IMR-90 (cell line): ENCODE results near the gene HIPK1. TPM values are rescaled to one million over a fixed set of nuclear protein-coding genes. Genes with fewer than 3 reads are reported as not detected.

Source experiments
- ATAC-seq: fragments of 200-7000 bp; cut with Tn5 transposase; 2 replicates; pipeline ENCODE4 v1.9.1; 2020; ENCODE audit warnings: low read depth, mild to moderate bottlenecking, moderate library complexity
- BruUV-seq: library from RNA; stranded (reverse); fragments of 400-500 nt; replicated peaks from 2 replicates; lab custom pipeline; 2021; lab: Mats Ljungman, UMichigan
- CTCF ChIA-PET: fragments of 300-600 bp; formaldehyde crosslinking; extraction: SDS; loops from one replicate; lab custom pipeline; 2021; ENCODE audit warnings: antibody characterized with exemption; lab: Yijun Ruan, JAX
- POLR2A ChIA-PET: fragments of 300-600 bp; sonication (Branson Sonifier 250); formaldehyde crosslinking; loops from one replicate; lab custom pipeline; 2022; ENCODE audit warnings: antibody characterized with exemption; ENCODE audit not compliant: unreplicated experiment; lab: Charles Lee
- DNase-seq: peaks from one replicate; pipeline ENCODE4 v3.0.0; 2013
- H2AFZ ChIP-seq: replicated peaks from 2 replicates; pipeline ENCODE3; 2013; ENCODE audit warnings: low read length, mild to moderate bottlenecking; ENCODE audit not compliant: poor library complexity
- H2AK5ac ChIP-seq: 2 replicates; pipeline ENCODE4 v1.6.1; 2013; ENCODE audit warnings: low read depth, low read length, inconsistent platforms
- H2AK9ac ChIP-seq: replicated peaks from 2 replicates; pipeline ENCODE3; 2013; ENCODE audit warnings: mild to moderate bottlenecking, low read depth, low read length, moderate library complexity; ENCODE audit not compliant: poor library complexity
- H2BK120ac ChIP-seq: 2 replicates; pipeline ENCODE4 v1.6.1; 2013; ENCODE audit warnings: low read depth, low read length, inconsistent platforms
- H2BK15ac ChIP-seq: 3 replicates; pipeline ENCODE4 v1.6.1; 2013; ENCODE audit warnings: low read depth, low read length, inconsistent platforms
- H2BK20ac ChIP-seq: 2 replicates; pipeline ENCODE4 v1.6.1; 2013; ENCODE audit warnings: low read depth, mild to moderate bottlenecking, inconsistent platforms, low read length, moderate library complexity
- H2BK5ac ChIP-seq: 2 replicates; pipeline ENCODE4 v1.6.1; 2013; ENCODE audit warnings: mild to moderate bottlenecking, low read depth, low read length, inconsistent platforms; ENCODE audit not compliant: poor library complexity, severe bottlenecking
- H3K14ac ChIP-seq: replicated peaks from 2 replicates; pipeline ENCODE4 v1.6.1; 2013; ENCODE audit warnings: low read depth, low read length, inconsistent platforms
- H3K18ac ChIP-seq: 2 replicates; pipeline ENCODE4 v1.6.1; 2013; ENCODE audit warnings: low read depth, low read length, control low read depth
- H3K23ac ChIP-seq: 2 replicates; pipeline ENCODE4 v1.6.1; 2013; ENCODE audit warnings: low read depth, low read length, inconsistent platforms
- H3K27ac ChIP-seq: 2 replicates; pipeline ENCODE4 v1.5.1; 2013; ENCODE audit warnings: mild to moderate bottlenecking, control low read depth, low read length; ENCODE audit not compliant: insufficient read depth
- H3K27me3 ChIP-seq: 2 replicates; pipeline ENCODE4 v1.6.1; 2013; ENCODE audit warnings: low read length; ENCODE audit not compliant: control insufficient read depth, insufficient read depth
- H3K36me3 ChIP-seq: 2 replicates; pipeline ENCODE4 v1.6.1; 2013; ENCODE audit warnings: low read length, mixed read lengths; ENCODE audit not compliant: control insufficient read depth, insufficient read depth
- H3K4ac ChIP-seq: 2 replicates; pipeline ENCODE4 v1.6.1; 2013; ENCODE audit warnings: low read depth, low read length, inconsistent platforms
- H3K4me1 ChIP-seq: 2 replicates; pipeline ENCODE4 v1.6.1; 2013; ENCODE audit warnings: low read length, mixed read lengths; ENCODE audit not compliant: control insufficient read depth, insufficient read depth
- H3K4me2 ChIP-seq: 2 replicates; pipeline ENCODE4 v1.6.1; 2013; ENCODE audit warnings: low read depth, mild to moderate bottlenecking, control low read depth, low read length, moderate library complexity
- H3K4me3 ChIP-seq: 2 replicates; pipeline ENCODE4 v1.5.1; 2013; ENCODE audit warnings: low read depth, mild to moderate bottlenecking, control low read depth, low read length, moderate library complexity; ENCODE audit not compliant: insufficient read depth
- H3K56ac ChIP-seq: 2 replicates; pipeline ENCODE4 v1.6.1; 2013; ENCODE audit warnings: low read length, inconsistent platforms; ENCODE audit not compliant: insufficient read depth; ENCODE audit errors: extremely low read depth
- H3K79me1 ChIP-seq, 2 experiments: 2 replicates each; pipeline ENCODE4 v1.6.1; 2013; ENCODE audit warnings: low read length in 2 of 2, inconsistent platforms in 1 of 2, low read depth in 1 of 2
- H3K9ac ChIP-seq: 2 replicates; pipeline ENCODE4 v1.6.1; 2013; ENCODE audit warnings: low read depth, low read length, control low read depth
- H3K9me1 ChIP-seq: 2 replicates; pipeline ENCODE4 v1.6.1; 2013; ENCODE audit warnings: low read length, inconsistent platforms; ENCODE audit not compliant: insufficient read depth
- H3K9me3 ChIP-seq: 2 replicates; pipeline ENCODE4 v1.6.1; 2013; ENCODE audit warnings: low read length; ENCODE audit not compliant: control insufficient read depth, insufficient read depth
- H4K20me1 ChIP-seq: 2 replicates; pipeline ENCODE4 v1.6.1; 2013; ENCODE audit warnings: low read length, inconsistent platforms; ENCODE audit not compliant: insufficient read depth
- H4K5ac ChIP-seq: 2 replicates; pipeline ENCODE4 v1.6.1; 2013; ENCODE audit warnings: mild to moderate bottlenecking, low read depth, low read length, control low read depth
- H4K8ac ChIP-seq, 2 experiments: 2 replicates each; pipeline ENCODE4 v1.6.1; 2013; ENCODE audit warnings: low read depth in 2 of 2, low read length in 2 of 2, control low read depth in 1 of 2, inconsistent platforms in 1 of 2
- H4K91ac ChIP-seq: 2 replicates; pipeline ENCODE4 v1.6.1; 2013; ENCODE audit warnings: low read depth, low read length, inconsistent platforms; ENCODE audit not compliant: insufficient read depth
- BHLHE40 ChIP-seq: fragments of 150-350 bp; IDR thresholded peaks from 2 replicates; pipeline ENCODE4 v1.6.1; 2016; ENCODE audit warnings: mild to moderate bottlenecking, low read depth, low read length
- CHD1 ChIP-seq: IDR thresholded peaks from 2 replicates; pipeline ENCODE4 v1.6.1; 2012; ENCODE audit warnings: low read depth, low read length, improper control_type of control experiment
- MAFK ChIP-seq: IDR thresholded peaks from 2 replicates; pipeline ENCODE4 v1.6.1; 2012; ENCODE audit warnings: low read depth, low read length, improper control_type of control experiment
- POLR2A ChIP-seq: IDR thresholded peaks from 2 replicates; pipeline ENCODE4 v1.6.1; 2012; ENCODE audit warnings: mild to moderate bottlenecking, low read depth, low read length
- RAD21 ChIP-seq: IDR thresholded peaks from 2 replicates; pipeline ENCODE4 v1.6.1; 2012; ENCODE audit warnings: low read length, improper control_type of control experiment
- RFX5 ChIP-seq: IDR thresholded peaks from 2 replicates; pipeline ENCODE4 v1.8.0; 2012; ENCODE audit warnings: low read depth, mild to moderate bottlenecking, low read length, moderate library complexity
- SMC3 ChIP-seq: fragments of 150-350 bp; IDR thresholded peaks from 2 replicates; pipeline ENCODE4 v1.6.1; 2016; ENCODE audit warnings: low read depth, mild to moderate bottlenecking, antibody characterized with exemption, low read length, moderate library complexity
- WGBS, 2 experiments: methylation state at CpG; one replicate each; pipeline versions ENCODE4 v1.1.5 to v1.1.7; 2013; ENCODE audit warnings: missing lambda C conversion rate in 2 of 2; ENCODE audit not compliant: insufficient read length in 1 of 2; ENCODE audit errors: extremely low coverage in 2 of 2; 5-methylcytosine and 5-hydroxymethylcytosine counted together
- dilution Hi-C: fragments of 300-500 bp; cut with HindIII; formaldehyde crosslinking; loops from one replicate; pipeline ENCODE4 v1.14.3; 2018; ENCODE audit warnings: low sequenced_read_pairs; ENCODE audit not compliant: unreplicated experiment
- in situ Hi-C: fragments of 300-500 bp; cut with MboI; formaldehyde crosslinking; loops from 3 replicates; pipeline ENCODE4 v1.14.3; 2019; ENCODE audit warnings: low sequenced_read_pairs, inconsistent platforms, mixed read lengths
- intact Hi-C: fragments of 100-400 bp; cut with micrococcal nuclease; formaldehyde crosslinking; loops from 2 replicates; pipeline ENCODE4 v1.10.0; 2022
- polyA plus RNA-seq, 3 experiments: library from polyadenylated mRNA; depleted of rRNA; stranded (reverse); fragments of >200 nt; gene quantifications; 2 replicates each; pipeline ENCODE4 v1.2.3, GENCODE V29; 2012; ENCODE audit warnings: low replicate concordance in 1 of 3
- total RNA-seq: library from RNA; depleted of rRNA; stranded (reverse); fragments of >200 nt; gene quantifications from 2 replicates; pipeline ENCODE4 v1.2.3, GENCODE V29; 2012
- TF ChIP-seq, protein P1 (sequence below): fragments of 150-350 bp; IDR thresholded peaks from 2 replicates; pipeline ENCODE4 v1.6.1; 2016; ENCODE audit warnings: low read depth, mild to moderate bottlenecking, low read length, moderate library complexity, borderline replicate concordance
- TF ChIP-seq, protein P2 (sequence below): conservative IDR thresholded peaks from 2 replicates; pipeline ENCODE4 v1.5.1; 2012; ENCODE audit warnings: mild to moderate bottlenecking, low read depth, low read length, improper control_type of control experiment
- TF ChIP-seq, protein P3 (sequence below): fragments of 150-350 bp; IDR thresholded peaks from 2 replicates; pipeline ENCODE4 v1.6.1; 2017; ENCODE audit warnings: mild to moderate bottlenecking, antibody characterized with exemption, low read length, low read depth

Gene HIPK1
- total and polyA plus RNA-seq, 2 of the 4 experiments (the other 2 are of a cell fraction) = 15.3 to 33.9 TPM

DNA sequence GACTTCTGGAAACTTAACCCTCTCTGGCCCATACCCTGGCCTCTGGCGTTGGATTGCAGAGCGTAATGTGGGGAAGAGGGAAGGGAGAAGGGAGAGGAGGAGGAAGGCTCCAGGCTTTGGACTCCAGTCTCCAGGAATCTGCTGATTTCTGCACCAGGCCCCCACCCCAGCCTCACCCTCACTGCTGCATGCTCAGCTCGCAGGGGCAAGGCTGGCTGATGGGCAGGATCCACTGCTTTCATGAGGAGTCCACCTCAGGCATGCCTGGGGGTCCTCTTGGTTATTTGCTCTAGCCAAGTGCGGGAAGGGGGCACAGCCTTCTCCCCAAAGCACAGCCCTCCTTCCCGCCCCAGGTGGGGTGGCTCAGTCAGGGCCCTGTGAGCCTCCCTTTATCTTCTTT lies 53.8 kb downstream of the HIPK1 start:
- peak overlapping the region; percentile 29 for H2AK9ac ChIP-seq
- peak overlapping the region; percentile 87 for H4K91ac ChIP-seq
- no peak for ATAC-seq
- H2BK120ac ChIP-seq = peak overlapping the region; percentile 50
- H4K20me1 ChIP-seq = no peaks in the 10 kb centered on the region
- no peak overlapping the region for H4K5ac ChIP-seq
- H3K9ac ChIP-seq = peak overlapping the region; percentile 15
- H3K4me1 ChIP-seq = peaks cover 19% of the 10 kb centered on the region
- H3K56ac ChIP-seq = no peak overlapping the region
- H3K36me3 ChIP-seq = peaks cover 2% of the 10 kb centered on the region; the same call in 1 of the 2 replicates
- TF ChIP-seq, protein P1, sequence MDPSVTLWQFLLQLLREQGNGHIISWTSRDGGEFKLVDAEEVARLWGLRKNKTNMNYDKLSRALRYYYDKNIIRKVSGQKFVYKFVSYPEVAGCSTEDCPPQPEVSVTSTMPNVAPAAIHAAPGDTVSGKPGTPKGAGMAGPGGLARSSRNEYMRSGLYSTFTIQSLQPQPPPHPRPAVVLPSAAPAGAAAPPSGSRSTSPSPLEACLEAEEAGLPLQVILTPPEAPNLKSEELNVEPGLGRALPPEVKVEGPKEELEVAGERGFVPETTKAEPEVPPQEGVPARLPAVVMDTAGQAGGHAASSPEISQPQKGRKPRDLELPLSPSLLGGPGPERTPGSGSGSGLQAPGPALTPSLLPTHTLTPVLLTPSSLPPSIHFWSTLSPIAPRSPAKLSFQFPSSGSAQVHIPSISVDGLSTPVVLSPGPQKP = no peak
- TF ChIP-seq BHLHE40 (no peak), CHD1 (no peak), RFX5 (no peak), POLR2A (no peak), RAD21 (no peak), SMC3 (no peak), MAFK (no peak)
- TF ChIP-seq, protein P2, sequence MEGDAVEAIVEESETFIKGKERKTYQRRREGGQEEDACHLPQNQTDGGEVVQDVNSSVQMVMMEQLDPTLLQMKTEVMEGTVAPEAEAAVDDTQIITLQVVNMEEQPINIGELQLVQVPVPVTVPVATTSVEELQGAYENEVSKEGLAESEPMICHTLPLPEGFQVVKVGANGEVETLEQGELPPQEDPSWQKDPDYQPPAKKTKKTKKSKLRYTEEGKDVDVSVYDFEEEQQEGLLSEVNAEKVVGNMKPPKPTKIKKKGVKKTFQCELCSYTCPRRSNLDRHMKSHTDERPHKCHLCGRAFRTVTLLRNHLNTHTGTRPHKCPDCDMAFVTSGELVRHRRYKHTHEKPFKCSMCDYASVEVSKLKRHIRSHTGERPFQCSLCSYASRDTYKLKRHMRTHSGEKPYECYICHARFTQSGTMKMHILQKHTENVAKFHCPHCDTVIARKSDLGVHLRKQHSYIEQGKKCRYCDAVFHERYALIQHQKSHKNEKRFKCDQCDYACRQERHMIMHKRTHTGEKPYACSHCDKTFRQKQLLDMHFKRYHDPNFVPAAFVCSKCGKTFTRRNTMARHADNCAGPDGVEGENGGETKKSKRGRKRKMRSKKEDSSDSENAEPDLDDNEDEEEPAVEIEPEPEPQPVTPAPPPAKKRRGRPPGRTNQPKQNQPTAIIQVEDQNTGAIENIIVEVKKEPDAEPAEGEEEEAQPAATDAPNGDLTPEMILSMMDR = no peak
- TF ChIP-seq, protein P3, sequence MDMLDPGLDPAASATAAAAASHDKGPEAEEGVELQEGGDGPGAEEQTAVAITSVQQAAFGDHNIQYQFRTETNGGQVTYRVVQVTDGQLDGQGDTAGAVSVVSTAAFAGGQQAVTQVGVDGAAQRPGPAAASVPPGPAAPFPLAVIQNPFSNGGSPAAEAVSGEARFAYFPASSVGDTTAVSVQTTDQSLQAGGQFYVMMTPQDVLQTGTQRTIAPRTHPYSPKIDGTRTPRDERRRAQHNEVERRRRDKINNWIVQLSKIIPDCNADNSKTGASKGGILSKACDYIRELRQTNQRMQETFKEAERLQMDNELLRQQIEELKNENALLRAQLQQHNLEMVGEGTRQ = no peak
- no TSS peak for BruUV-seq
- peak overlapping the region; percentile 82 for H2AFZ ChIP-seq
- peak overlapping the region; percentile 18; the same call in 1 of the 2 replicates for H3K14ac ChIP-seq
- peaks cover 0 to 24% of the 10 kb centered on the region in 2 experiments; a peak in 2 of 4 replicates for H3K79me1 ChIP-seq
- no peaks in the 10 kb centered on the region for H3K27me3 ChIP-seq
- peak overlapping the region; percentile 75 for H3K4ac ChIP-seq
- WGBS, 2 experiments = no CpG with 5 or more reads among the region's 5 CpGs
- intact Hi-C loops (no loop called here), dilution Hi-C loops (no loop called here), in situ Hi-C loops (loop anchor here (5.0 kb wide), 1 partner anchor 299 kb away; no protein-coding TSS in a partner anchor)
- H3K18ac ChIP-seq = no peak overlapping the region; the same call in 1 of the 2 replicates
- H2BK5ac ChIP-seq = peak overlapping the region; percentile 59
- H2AK5ac ChIP-seq = peak overlapping the region; percentile 90; the same call in 1 of the 2 replicates
- peak overlapping the region in 1 of 2 experiments; percentile 47; a peak in 2 of 4 replicates for H4K8ac ChIP-seq
- H3K9me1 ChIP-seq = peaks cover 12% of the 10 kb centered on the region
- peak overlapping the region; percentile 23; the same call in 1 of the 2 replicates for H3K4me3 ChIP-seq
- ChIA-PET CTCF (no interaction called here), POLR2A (no interaction called here)
- no peak for DNase-seq
- 0 out of 2 replicates have a peak overlapping the region, but pooled peaks have one; percentile 53 for H2BK20ac ChIP-seq
- H3K23ac ChIP-seq = peak overlapping the region; percentile 28; the same call in 1 of the 2 replicates
- no peak overlapping the region; the same call in 2 of the 3 replicates for H2BK15ac ChIP-seq
- H3K4me2 ChIP-seq = peak overlapping the region; percentile 84
- peak overlapping the region; percentile 60 for H3K27ac ChIP-seq
- H3K9me3 ChIP-seq = no peaks in the 10 kb centered on the region
